ENCODE data around the gene ATG101.
A peak's percentile ranks its signal among the peaks of the same experiment; 100 is the strongest.
"Not testable (repeated sequence)": the region's sequence is repeated elsewhere in the genome, so short reads cannot be mapped to it uniquely, and the experiment has no call there.

Gene ATG101

DNA sequence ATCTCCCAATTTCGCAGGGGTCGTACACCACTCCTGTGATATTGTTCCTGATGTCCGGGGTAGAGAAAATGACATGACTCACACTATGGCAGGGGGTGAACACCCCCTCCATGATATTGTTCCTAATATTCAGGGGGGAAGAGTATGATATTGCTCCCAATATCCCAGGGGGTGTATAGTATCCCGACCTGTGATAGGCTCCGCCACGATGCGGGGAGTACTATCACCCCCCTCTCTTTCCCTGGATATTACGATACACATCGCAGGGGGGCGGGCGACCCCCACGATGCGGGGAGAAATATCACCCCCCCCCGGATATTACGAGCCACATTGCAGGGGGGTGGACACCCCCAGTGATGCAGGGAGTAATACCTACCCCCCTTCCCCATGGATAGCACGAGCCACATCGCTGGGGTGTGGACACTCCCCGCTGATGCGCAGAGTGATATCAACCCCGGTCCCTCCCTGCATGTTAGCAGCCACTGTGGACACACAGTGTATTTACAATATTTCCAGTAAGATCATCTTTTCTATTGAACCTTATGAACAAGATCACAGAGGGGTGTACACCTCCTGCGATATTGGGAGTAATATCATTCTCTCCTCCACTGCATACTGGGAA, 27.4 kb downstream of the ATG101 start:
- no peak for DNase-seq (ENCODE audit: low read depth in 2 of 2)

DNA sequence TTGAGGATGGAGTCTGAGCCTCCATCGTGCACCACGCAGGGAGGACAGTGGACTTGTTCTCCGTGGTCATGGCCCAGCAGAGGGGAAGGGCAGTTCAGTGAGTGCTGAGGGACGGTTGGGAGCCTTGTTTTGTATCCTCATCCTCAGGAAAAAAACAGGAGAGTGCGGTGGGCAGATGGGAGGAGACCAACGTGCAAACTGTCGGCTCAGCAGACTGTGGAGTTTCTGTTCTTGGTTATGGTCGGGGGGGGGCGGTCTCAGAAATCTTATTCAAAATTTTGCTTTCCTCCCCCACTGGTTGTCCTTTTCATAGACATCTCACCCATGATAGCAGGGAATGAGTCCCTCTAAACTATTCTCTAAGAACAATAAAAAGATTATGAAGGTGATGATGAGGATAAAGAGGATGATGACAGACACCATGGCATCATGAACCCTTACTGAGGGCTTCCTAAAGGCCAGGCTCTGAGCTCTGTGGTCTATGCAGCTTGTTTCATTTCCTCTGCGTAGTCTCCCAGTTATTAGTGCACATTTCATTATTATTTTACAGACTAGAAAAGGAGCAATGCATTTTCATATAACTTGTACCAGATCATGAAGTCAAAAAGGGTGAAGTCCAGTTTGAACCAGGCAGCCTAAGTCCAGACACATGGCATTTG, 34.8 kb downstream of the ATG101 start:
- DNase-seq (ENCODE audit: low read depth in 2 of 2): not testable (repeated sequence)

DNA sequence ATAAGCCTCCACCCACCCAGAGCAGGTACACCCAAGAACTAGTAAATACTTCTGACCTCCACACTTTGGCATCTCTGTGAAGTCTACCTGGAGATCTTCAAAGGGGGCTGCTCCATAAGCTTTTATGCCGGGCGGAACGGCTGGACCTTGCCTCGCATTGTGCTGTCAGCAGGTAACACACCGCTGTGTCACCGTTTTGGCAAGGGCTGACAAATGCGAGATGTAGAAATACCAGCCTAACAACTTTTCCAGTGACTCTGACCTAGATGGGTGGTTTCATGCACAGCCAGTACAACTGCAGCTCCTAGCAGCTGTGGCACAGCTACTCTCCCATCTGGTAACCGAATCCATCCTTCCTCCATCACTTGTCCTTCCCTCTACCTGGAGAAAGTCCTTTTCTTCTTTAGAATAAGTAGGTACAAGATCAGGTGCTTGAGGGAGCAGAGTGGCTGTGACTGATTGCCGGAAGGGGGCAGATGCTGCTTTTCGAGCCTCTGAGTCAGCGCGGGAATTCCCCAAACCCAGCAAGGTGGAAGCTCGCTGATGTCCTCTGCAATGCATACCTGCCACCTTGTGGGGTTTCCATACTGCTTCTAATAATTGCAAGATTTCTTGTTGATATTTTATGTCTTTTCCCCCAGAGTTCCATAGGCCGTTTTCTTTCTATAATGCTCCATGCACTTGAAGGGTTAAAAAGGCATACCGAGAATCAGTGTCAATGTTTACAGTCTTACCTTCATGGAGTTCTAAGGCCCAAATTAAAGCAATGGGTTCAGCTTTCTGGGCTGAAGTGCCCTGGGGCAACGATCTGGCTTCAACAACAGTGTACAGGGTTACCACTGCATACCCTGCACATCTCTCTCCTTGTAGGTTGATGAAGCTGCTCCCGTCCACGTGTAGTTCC, 46.7 kb downstream of the ATG101 start:
- peak; percentile 36 to 42 for DNase-seq (ENCODE audit: low read depth in 2 of 2)

DNA sequence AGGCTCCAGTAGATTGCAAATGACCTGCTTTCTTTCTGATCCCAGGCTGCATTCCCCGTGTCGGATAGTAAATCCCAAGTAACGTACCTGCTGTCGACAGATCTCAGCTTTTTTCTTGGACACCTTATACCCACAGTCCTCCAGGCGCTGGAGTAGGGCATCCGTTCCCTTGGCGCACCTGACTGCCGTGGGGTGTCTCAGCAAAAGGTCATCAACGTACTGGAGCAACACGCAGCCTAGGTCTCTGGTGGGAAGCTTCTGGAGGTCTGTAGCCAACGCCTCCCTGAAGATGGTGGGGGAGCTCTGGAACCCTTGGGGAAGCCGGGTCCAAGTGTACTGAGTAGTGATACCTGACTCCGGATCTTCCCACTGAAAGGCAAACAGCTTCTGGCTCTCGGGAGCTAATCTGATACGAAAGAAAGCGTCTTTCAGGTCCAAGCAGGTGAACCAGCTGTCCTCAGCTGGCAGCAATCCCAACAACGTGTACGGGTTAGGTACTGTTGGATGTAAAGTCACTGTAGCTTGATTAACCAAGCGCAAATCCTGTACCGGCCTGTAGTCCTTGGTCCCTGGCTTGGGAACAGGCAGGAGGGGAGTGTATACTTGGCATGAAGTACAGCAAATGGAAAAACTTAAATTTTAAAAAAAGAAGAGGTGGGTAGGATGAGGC, 48.2 kb downstream of the ATG101 start:
- DNase-seq (ENCODE audit: low read depth in 2 of 2): not testable (repeated sequence)

DNA sequence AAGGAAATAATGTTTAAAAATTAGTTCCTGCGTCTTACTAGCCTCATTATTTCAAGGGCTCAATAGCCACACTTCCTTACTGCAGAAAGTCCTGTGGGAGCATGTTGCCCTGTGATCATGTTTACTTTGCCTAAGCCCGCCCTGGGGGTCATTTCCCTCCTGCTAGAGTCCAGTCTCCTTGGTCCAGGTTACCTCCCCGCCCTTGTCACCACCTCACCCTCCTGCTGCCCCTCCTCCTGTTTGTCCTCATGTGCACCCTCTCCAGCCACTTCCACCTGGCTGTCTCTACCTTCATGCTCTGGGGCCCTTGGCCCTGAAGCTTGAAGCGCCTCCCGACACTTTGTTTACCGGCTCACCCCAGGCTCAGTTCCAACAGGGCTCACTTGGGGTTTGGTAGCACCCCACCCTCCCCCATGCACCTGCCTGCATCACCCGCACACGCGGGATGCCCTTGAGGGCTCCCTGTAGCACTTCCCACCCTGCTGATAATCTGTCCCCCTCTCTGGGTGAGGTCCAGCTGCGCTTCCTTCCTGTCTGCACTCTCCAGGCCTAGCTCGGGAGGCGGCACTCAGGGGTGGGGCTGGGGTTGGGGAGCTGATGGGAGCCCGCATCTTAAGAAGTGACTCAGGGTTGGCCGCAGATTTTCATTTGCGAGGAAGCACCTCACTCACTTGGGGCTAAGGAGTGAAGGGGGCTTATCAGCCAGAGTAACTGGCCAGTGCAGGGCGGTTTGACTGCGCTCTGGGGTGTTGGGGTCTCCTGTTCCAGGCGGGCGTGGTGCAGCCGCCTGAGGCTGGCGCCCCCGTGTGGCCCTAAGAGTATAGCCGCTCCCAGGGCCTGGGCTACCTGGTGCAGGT, 49.8 kb downstream of the ATG101 start:
- DNase-seq (ENCODE audit: low read depth in 2 of 2): peak in 1 of 2 donors; percentile 14

DNA sequence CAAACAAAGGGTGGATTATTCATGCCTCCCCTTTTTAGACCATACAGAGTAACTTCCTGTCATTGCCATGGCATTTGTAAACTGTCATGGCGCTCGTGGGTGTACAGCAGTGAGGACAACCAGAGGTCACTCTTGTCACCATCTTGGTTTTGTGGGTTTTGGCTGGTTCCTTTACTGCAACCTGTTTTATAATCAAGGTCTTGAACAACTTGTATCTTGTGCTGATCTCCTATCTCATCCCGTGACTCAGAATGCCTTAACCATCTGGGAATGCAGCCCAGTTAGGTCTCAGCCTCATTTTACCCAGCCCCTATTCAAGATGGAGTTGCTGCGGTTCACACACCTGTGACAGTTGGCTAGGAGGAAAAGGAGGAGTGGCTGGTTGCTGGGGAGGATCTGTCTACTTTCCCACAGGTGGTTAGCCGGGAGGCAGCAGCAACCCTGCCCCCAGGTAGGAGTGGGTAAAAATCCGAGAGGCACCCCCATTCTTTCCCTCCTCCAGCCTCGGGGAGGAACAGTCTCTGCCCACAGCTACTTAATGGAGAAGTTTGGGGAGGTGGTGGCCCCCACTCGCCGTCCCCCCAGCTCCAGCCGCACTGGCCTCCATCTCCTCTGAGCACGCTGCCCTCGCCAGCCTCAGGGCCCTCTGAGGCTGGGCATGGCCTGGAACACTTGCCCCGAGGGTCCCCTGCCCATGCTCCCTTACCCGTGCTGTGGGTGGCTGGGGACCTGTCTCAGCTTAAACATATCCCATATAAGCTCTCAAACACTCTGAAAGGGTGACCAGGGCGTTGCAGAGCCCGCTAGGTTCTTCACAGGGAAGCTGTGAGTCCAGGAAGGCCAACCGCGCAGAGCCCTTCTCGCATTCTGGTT, 51.4 kb downstream of the ATG101 start:
- no peak for DNase-seq (ENCODE audit: low read depth in 2 of 2)

DNA sequence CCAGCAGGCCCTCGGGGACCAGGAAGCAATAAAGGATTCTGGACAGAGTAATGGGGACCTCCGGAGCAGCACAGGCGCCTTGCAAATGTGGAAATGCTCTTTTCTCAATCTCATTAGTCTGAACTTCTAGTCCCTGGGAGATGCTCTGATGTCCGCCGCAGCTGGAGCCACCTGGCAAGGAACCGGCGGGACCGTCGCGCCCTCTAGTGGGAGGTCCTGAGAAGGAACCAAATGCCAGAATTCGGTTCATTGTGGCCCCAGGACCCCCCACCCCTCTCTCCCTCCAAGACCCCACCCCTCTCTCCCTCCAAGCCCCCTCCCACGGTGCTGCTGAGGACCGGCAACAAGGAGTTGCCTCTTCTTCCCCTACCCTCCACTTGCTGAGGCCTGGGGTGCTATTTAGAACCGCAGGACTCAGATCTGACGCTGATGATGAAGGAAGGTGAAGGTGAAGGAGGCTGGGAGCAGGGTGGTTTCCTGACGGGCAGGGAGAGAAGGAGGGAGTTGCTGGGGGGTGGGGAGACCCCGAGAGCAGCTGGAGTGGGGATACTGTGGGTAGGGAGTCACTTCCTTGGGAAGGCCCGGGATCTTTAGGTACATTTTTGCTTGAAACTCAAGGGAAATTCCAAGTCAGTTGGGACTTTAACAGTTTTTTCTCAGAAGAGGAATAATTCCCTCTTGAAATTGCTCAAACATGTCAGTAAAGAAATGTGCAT, 52.2 kb downstream of the ATG101 start:
- peak; percentile 14 to 44 for DNase-seq (ENCODE audit: low read depth in 2 of 2)

DNA sequence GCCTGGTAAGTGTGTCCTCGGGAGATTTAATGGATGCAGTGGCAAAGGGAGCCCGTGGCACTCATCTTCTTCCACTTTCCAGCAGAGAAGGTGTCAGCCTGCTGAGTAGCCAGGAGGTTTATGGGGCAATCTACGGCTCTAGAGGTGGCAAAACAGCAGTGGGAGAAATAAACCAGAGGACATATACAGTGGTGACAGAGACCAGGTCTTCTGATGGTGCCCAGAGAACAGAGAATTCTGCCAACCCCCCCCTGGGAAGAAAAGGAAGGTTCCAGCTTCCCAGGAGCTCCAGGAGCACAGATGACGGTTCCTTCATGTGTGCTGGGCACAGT, 52.7 kb downstream of the ATG101 start:
- DNase-seq (ENCODE audit: low read depth in 2 of 2): no peak

DNA sequence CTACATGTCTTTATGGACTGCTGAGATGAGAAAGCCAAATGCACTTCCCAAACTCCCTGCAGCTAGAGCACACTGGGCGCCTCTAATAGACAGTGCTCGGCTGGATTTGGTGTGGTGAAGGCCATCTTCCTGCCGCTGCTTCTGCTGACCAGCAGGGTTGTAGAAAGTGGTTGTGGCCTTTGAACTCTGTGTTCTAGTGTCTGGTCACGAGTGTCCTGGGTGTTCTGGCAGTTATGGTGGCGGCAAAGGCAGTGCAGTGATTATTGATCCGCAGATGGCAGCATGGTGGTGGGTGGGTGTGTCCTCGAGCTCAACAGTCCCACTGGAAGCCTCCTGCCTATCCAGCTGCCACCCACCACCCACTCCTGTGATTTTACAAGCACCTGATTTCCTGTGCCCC, 53.1 kb downstream of the ATG101 start:
- DNase-seq (ENCODE audit: low read depth in 2 of 2): no peak

DNA sequence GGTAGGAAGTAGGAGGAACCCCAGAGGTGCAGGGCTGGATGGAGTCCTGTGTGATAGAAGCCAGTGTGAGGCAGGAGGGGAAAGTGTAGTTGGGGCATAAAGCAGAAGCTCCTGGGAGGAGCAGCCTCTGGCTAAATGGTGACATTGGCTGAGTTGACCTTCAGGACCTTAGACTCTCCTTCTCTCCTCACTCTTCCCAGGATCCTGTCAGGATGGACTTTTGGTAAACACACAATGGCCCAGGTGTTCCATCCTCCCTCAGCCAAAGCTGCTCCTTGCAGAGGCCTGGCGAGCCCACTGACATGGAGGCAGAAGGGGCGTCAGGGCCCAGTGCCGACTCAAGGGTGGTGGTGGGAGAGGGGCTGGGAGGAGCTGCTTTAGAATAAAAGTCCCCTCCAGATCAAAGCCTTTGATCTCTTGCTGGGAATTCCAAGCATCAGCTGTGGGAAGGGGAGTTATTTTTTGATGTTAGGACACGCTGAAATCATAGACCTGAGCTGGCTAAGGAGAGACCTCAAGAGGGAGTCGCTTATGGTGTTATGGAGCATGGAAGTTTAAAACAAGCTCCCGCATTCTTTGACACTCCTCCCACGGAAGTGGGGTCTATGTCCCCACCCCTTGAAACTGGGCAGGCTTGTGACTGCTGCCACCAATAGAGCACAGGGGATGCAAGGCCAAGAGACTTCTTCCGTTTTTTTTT, 53.9 kb downstream of the ATG101 start:
- no peak for DNase-seq (ENCODE audit: low read depth in 2 of 2)

DNA sequence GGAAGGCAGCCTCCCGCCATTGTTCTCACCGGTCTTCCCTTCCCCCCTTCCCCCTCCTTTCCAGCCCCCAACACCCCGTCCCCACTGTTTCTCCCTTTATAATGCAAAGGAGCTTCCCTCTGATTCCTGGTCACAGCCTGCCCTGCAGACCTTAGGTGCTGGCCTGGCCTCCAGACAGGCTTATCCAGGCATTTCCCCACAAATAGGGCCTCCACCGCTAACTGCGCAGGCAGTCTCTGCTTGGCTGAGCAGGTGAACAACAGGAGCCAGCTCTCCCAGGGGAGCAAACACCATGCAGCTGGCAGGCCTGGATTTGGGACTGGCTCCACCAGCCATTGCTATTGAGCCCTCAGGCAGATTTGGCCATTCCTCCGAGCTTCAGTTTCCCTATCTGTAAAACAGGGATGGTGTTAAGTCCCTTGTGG, 55.7 kb downstream of the ATG101 start:
- no peak for DNase-seq (ENCODE audit: low read depth in 2 of 2)

DNA sequence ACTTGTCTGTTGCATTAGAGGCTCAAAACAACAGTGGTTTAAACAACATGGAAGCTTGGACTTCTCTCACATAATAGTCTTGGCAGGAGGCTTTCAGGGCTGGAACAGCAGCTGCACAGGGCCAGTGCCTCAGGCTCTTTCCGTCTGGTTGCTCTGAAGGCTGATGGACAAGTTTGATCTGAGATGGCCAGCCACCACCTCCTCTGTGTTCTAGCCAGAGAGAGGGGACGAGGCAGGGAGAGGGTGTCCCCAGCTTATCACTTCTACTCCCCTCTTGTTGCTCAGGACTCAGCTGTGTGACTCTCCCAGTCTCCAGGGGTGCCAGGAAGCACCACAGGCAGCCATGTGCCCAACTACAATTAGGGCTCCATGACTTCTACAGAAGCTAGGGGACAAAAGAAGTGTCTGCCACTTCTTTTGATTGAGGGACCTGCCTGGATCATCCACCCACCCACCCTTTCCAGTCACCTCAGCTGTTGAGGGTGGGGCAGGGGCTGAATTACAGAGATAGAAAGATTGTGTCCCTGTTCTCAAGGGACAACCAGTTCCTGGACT, 56.3 kb downstream of the ATG101 start:
- no peak for DNase-seq (ENCODE audit: low read depth in 2 of 2)

Measured in stimulated activated CD4-positive, alpha-beta T cell treated with anti-CD3 and anti-CD28 coated beads, Interleukin-1b, Interleukin-23, amount 100 ng/mL, for 1 hour (primary cell).